ENCODE results near the gene SIPA1. TPM values are rescaled to one million over a fixed set of nuclear protein-coding genes. Genes with fewer than 3 reads are reported as not detected.

The SIPA1 gene
- polyA plus RNA-seq, 3 donors from 2014 or later = 166 to 430 (median 222) TPM

DNA sequence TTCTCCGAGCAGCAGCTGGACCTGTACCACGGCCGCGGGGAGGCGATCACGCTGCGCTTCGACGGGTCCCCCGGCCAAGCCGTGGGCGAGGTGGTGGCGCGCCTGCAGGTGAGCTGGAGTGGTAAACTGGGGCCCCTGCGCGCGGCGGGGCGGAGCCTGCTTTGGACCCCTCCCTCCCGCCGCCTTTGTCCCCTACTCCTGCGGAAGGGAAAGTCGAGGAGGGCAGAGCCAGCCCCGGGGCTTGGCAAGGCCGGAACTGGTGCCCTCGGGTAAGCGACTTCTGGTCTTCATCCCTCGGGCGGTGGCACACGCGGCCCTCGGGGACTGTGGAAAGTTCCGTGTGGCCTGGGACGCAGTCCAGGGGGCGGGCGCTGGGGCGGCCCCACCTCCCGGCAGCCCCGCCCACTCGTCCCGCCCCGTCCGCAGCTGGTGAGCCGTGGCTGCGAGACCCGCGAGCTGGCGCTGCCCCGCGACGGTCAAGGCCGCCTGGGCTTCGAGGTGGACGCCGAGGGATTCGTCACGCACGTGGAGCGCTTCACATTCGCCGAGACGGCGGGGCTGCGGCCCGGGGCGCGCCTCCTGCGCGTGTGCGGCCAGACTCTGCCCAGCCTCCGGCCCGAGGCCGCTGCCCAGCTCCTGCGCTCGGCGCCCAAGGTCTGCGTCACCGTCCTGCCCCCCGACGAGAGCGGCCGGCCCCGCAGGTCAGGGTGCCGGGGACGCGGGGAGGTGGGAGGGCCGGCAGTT lies 9.2 kb downstream of the SIPA1 start:
- Mint-ChIP-seq H3K27ac (peak overlapping the region in 1 of 6 donors; percentile 74), H3K4me3 (no peak overlapping the region), H3K9me3 (peaks cover 0 to 2% (median 0%) of the 10 kb centered on the region in 6 donors), H3K36me3 (peaks cover 3 to 24% (median 13%) of the 10 kb centered on the region in 3 donors), H3K27me3 (ENCODE audit: low read depth in 3 of 3) (peaks cover 20 to 43% (median 42%) of the 10 kb centered on the region in 3 donors), H3K4me1 (peaks cover 41 to 50% of the 10 kb centered on the region in 2 donors)
- DNase-seq = no peak

DNA sequence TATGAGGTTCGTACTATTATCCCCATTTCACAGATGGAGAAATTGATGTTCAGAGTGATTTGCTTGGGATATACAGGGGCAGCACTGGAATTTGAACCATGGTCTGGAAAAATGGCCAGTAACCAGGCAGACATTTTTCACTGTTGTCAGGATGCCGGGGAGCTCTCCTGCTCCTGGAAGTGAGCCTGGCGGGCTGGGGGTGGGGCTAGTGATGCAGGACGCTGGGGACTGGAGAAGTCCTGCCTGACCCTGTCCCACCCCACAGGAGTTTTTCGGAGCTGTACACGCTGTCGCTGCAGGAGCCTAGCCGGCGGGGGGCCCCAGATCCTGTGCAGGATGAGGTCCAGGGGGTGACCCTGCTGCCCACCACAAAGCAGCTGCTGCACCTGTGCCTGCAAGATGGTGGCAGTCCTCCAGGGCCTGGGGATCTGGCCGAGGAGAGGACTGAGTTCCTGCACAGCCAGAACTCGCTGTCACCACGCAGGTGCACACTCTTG lies 11.1 kb downstream of the SIPA1 start:
- H3K27me3 Mint-ChIP-seq (ENCODE audit: low read depth in 3 of 3) = peaks cover 32 to 54% (median 50%) of the 10 kb centered on the region in 3 donors
- H3K4me1 Mint-ChIP-seq = peaks cover 46 to 53% of the 10 kb centered on the region in 2 donors
- no peak for DNase-seq
- peak overlapping the region in 5 of 6 donors; percentile 23 to 84 (median 67) for H3K27ac Mint-ChIP-seq
- H3K36me3 Mint-ChIP-seq = peaks cover 3 to 20% (median 13%) of the 10 kb centered on the region in 3 donors
- no peak overlapping the region for H3K4me3 Mint-ChIP-seq
- H3K9me3 Mint-ChIP-seq = peaks cover 0 to 3% (median 0%) of the 10 kb centered on the region in 6 donors

DNA sequence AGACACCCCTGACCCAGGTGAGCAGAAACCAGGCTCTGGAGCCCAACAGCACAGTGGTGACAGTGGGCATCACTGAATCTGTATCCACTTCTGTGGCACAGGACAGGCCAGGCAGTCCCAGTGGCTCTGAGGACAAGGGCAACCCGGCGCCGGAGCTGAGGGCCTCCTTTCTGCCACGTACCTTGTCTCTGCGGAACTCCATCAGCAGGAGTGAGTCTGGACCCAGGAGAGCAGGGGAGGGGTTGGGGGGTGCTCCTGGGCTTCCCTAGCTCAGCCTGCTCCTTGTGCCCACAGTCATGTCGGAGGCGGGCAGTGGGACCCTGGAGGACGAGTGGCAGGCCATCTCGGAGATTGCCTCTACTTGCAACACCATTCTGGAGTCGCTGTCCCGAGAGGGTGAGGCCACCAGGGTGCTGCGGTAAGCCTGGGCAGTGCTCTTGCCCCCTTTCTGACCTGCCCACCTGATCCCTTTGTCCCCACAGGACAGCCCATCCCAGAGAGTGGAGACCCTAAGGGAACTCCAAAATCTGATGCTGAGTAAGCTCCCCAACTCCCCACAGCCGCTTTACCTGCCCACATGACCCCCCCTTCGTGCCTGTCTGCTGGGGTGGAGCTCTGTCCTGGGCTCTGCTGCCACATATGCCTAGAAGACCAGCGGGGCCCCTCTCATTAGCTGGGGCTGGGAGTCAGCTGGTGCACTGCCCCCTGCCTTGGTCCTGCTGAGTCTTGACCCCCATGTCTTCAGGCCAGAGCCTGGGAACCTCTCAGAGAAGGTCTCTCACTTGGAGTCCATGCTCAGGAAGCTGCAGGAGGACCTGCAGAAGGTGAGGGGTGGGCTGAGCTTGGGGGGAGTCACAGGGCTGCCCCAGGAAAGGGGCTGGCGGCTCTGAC lies 12.0 kb downstream of the SIPA1 start:
- peaks cover 44 to 48% of the 10 kb centered on the region in 2 donors for H3K4me1 Mint-ChIP-seq
- peaks cover 4 to 19% (median 13%) of the 10 kb centered on the region in 3 donors for H3K36me3 Mint-ChIP-seq
- peak overlapping the region; percentile 95 to 99 (median 97) for H3K27ac Mint-ChIP-seq
- peak overlapping the region in 2 of 5 donors; percentile 13 to 47 for H3K4me3 Mint-ChIP-seq
- H3K9me3 Mint-ChIP-seq = peaks cover 0 to 3% (median 0%) of the 10 kb centered on the region in 6 donors
- peaks cover 35 to 56% (median 44%) of the 10 kb centered on the region in 3 donors for H3K27me3 Mint-ChIP-seq (ENCODE audit: low read depth in 3 of 3)
- DNase-seq = no peak

DNA sequence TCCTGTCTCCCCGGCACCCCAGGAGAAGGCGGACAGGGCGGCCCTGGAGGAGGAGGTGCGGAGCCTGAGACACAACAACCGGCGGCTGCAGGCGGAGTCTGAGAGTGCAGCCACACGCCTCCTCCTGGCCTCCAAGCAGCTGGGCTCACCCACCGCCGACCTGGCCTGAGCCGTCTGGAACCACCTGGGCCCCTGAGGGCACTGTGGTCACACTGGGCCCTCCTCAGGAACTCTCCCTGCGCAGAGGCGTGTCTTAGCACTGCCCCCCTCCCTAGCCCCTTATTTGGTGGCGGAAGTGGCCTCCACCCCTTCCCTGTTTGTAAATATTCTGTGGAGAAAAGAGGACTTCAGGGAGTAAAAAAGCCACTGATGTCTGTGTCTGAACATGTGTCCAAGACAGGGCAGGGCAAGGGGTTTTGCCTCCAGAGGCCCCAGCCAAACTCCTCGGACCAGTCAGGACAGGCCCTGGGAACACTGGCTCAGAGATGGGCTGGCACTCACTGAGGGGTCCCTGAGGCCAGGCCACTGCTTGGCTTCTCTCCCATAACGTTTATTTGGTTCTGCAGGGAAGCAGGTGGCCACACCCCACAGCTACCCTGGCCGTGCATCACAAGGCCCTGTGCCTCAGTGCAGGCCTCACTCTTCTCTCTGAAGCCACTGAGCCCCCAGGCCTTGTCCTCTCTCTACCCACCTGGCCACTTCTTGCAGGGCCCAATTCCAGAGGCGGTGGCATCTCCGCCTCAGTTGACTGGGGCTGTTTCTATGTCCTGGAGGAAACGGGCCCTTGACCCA lies 12.8 kb downstream of the SIPA1 start:
- Mint-ChIP-seq H3K4me3 (peak overlapping the region in 2 of 5 donors; percentile 13 to 18), H3K27me3 (ENCODE audit: low read depth in 3 of 3) (peaks cover 40 to 61% (median 43%) of the 10 kb centered on the region in 3 donors), H3K9me3 (peaks cover 0 to 3% (median 0%) of the 10 kb centered on the region in 6 donors), H3K36me3 (peaks cover 9 to 23% (median 12%) of the 10 kb centered on the region in 3 donors), H3K4me1 (peaks cover 47 to 50% of the 10 kb centered on the region in 2 donors), H3K27ac (peak overlapping the region; percentile 95 to 99 (median 97))
- peak; percentile 28 to 43 (median 33) for DNase-seq

DNA sequence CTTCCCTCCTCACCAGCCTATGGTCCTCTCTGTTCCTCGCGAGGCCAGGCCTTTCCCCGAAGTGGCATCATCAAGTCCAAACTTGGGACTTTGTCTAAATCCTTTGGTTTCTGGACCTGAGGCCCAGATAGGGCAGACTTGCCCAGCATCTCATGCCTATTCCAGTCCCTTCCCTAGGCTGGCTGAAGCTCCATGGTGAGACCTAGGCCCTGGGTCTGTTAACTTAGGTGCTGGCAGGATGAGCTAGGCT lies 13.4 kb downstream of the SIPA1 start:
- no peak for DNase-seq
- peaks cover 8 to 28% (median 14%) of the 10 kb centered on the region in 3 donors for H3K36me3 Mint-ChIP-seq
- H3K4me1 Mint-ChIP-seq = peaks cover 47 to 53% of the 10 kb centered on the region in 2 donors
- peak overlapping the region; percentile 81 to 92 (median 85) for H3K4me3 Mint-ChIP-seq
- H3K27me3 Mint-ChIP-seq (ENCODE audit: low read depth in 3 of 3) = peaks cover 42 to 62% (median 47%) of the 10 kb centered on the region in 3 donors
- H3K27ac Mint-ChIP-seq = peak overlapping the region; percentile 95 to 99 (median 97)
- H3K9me3 Mint-ChIP-seq = peaks cover 0 to 3% (median 0%) of the 10 kb centered on the region in 6 donors

DNA sequence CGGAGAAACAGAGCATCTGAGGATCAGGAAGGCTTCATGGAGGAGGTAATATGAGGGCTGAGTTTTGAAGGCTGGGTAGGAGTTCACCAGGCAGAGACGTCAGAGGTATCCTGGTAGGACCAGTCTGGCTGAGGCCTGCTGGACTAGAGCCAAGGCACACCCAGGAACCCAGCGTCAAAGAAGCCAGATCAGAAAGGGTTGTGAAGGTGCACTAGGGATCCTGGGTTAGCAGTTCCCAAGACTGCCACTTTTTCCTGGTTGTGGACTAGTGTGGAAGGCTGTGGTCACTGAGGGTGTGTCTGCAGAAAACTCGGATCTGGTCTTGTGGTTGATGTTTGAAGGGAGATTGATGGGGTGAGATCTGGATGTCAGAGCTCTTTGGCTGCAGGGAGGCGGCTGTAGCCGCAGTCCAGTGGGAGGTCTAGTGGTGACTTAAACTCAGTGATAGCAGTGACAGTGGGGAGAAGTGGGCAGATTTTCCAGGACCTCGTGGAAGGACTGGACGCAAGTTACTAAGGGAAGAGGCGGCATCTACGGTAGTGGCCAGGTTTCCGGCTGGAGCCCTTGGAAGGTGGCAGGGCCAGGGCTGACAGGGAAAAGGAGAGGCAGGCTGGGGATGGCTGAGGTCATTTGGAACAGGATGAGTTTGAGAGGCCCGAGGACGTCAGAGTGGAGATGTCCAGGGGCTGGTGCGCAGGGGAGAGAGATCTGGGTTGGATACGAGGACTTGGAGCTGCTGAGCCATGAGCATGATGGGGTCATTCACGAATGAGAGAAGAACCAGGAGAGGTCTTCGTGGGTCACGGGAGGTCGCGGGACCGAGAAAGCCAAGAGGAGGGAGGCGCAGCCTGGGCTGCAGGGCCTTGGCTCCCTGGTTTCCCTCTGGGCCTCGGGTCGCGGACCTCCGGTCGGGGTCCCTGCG lies 13.9 kb downstream of the SIPA1 start:
- Mint-ChIP-seq H3K27ac (peak overlapping the region; percentile 95 to 99 (median 97)), H3K9me3 (peaks cover 0 to 3% (median 0%) of the 10 kb centered on the region in 6 donors), H3K36me3 (peaks cover 9 to 32% (median 18%) of the 10 kb centered on the region in 3 donors), H3K4me1 (peaks cover 49 to 59% of the 10 kb centered on the region in 2 donors), H3K4me3 (peak overlapping the region; percentile 81 to 92 (median 85)), H3K27me3 (ENCODE audit: low read depth in 3 of 3) (peaks cover 48 to 62% (median 53%) of the 10 kb centered on the region in 3 donors)
- DNase-seq = peak in 1 of 3 donors; percentile 35

DNA sequence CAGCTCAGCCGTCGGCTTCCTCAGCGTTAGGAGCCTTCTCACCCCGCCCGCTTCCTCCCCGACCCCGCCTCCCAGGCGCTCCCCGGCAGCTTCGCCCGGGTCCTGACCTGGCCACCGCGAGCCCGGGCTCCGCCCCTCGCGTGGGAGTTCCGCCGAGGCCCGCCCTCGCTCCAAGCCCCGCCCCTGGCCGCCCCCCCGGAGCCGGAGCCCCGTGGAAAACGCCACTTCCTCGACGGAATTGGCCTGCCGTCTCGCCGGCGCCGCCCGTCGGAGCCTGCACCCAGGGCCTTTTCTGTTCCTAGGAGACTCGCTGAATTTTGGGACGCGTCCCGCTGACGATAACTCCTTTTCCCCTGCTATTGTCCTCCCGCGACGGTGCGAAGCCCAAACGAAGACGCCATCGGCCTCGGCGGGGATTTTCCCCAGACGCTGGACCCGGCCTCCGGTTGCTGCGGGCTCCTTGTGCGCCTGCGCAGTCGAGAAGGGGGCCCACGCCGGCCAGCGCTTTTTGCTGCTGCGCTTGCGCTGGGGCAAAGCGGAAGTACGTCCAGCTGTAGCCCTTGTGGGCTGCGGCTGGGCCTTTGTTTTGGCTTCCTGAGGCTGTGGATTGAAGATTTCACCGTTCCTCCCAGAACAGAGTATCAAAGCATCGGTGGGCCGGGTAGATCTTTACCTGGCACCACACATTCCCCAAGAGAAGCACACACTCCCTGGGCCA lies 14.8 kb downstream of the SIPA1 start:
- Mint-ChIP-seq H3K36me3 (peaks cover 13 to 39% (median 25%) of the 10 kb centered on the region in 3 donors), H3K27me3 (ENCODE audit: low read depth in 3 of 3) (peaks cover 46 to 64% (median 58%) of the 10 kb centered on the region in 3 donors), H3K4me3 (peak overlapping the region; percentile 84 to 93 (median 89)), H3K4me1 (peaks cover 49 to 67% of the 10 kb centered on the region in 2 donors), H3K9me3 (peaks cover 0 to 3% (median 0%) of the 10 kb centered on the region in 6 donors), H3K27ac (peak overlapping the region; percentile 95 to 99 (median 97))
- DNase-seq = peak; percentile 99

DNA sequence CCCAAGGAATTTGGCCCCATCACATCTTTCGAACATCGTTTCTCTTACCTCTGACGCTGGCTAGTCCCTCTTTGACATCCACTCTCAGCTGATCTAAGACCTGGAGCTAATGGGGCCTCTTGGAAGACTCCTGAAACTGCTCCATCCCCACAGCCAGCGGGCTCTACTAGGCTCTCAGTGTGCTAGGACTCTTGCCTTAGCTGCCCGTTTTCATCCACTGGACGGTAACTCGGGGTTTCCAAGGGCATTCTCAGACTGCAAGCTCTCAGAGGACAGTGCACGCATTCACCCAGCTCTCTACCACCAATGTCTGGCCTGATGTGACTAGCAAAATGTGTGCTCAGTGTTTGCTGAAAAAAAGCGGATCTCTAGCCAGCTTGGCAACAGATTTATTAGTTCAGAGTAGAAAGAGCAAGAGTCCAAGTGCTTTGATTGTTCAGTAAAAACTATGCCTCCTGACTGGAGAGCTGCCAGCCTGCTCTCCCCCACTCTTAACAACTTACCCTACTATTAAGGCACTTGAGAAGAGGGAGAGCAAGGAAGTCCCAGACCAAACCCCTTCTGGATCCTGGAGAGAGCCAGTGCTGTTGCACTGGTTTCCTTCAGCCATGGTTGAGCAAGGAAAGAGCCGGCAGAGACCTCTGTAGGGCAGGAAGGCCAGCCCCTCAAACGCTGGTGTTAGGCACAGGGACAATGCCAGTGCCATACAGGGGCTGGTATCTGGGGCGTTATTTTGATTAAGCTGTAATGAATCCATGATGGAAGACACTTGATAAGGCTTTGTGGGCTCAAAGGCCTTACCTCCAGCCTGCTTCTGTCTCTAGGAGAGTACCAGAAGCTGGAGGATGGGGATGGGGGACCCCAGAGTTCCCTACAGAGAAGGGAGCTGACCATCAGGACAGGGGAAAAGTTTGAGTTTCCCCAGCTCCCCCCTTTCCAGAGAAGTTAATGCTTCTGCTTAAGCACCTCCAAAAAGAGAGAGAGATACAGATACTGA lies 15.6 kb downstream of the SIPA1 start:
- H3K36me3 Mint-ChIP-seq = peaks cover 6 to 35% (median 24%) of the 10 kb centered on the region in 3 donors

DNA sequence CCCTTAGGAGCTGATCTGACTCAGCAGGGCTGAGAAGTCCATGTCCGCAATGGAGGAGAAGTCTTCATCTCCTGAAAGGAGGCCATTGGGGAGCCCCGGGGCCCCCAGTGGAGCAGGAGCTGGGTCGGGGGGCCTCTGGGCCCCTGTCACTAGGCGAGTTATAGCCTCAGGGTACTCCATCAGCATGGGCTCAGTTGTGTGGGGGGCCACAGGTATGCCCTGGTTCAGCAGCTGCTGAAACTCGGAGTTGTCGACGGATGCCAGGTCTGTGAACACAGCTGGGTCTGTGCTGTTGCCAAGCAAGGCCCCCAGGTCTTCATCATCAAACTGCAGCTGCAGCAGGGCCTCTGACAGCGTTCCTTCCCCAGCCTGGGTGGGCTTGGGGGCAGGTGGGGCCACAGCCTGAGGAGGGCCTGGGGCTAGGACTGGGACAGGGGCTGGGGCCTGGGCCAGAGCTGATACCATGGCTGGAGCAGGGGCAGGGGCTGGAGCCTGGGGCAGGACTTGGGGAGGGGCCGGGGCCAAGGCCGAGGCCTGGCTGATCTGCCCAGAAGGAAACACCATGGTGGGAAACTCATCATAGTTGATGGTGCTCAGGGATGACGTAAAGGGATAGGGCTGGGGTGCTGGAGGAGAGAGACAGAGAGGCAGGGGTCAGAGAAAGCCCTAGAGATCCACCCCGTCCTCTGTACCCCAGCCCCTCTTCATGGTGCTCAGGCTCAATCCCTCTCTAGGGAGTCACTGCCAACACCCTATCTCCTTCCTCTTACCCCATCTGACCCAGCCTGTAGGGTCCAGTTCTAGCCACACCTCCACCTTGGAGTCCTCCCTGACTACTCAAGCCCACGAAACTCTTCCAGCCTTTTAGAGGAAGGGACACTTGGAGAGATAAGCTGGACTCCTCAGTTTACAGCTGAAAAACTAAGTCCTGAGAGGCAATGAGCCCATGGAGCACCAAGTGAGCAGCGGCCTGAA lies 16.8 kb downstream of the SIPA1 start:
- peak overlapping the region; percentile 95 to 98 (median 97) for H3K27ac Mint-ChIP-seq
- H3K9me3 Mint-ChIP-seq = peaks cover 0 to 5% (median 0%) of the 10 kb centered on the region in 6 donors
- peaks cover 52 to 62% (median 59%) of the 10 kb centered on the region in 3 donors for H3K27me3 Mint-ChIP-seq (ENCODE audit: low read depth in 3 of 3)
- peaks cover 57 to 83% of the 10 kb centered on the region in 2 donors for H3K4me1 Mint-ChIP-seq
- H3K4me3 Mint-ChIP-seq = peak overlapping the region in 2 of 5 donors; percentile 17 to 21
- H3K36me3 Mint-ChIP-seq = peaks cover 12 to 42% (median 33%) of the 10 kb centered on the region in 3 donors
- DNase-seq = peak in 1 of 3 donors; percentile 15

More for the DNA sequence above, 15.6 kb downstream of the SIPA1 start:
- H3K9me3 Mint-ChIP-seq = peaks cover 0 to 3% (median 0%) of the 10 kb centered on the region in 6 donors
- peak overlapping the region; percentile 95 to 98 (median 97) for H3K27ac Mint-ChIP-seq
- H3K4me1 Mint-ChIP-seq = peaks cover 50 to 71% of the 10 kb centered on the region in 2 donors
- H3K4me3 Mint-ChIP-seq = peak overlapping the region; percentile 84 to 93 (median 85)
- no peak for DNase-seq
- peaks cover 43 to 62% (median 55%) of the 10 kb centered on the region in 3 donors for H3K27me3 Mint-ChIP-seq (ENCODE audit: low read depth in 3 of 3)
